ENCODE results near the gene B3GALNT1.
A peak's percentile ranks its signal among the peaks of the same experiment; 100 is the strongest.

Gene B3GALNT1, protein sequence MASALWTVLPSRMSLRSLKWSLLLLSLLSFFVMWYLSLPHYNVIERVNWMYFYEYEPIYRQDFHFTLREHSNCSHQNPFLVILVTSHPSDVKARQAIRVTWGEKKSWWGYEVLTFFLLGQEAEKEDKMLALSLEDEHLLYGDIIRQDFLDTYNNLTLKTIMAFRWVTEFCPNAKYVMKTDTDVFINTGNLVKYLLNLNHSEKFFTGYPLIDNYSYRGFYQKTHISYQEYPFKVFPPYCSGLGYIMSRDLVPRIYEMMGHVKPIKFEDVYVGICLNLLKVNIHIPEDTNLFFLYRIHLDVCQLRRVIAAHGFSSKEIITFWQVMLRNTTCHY

DNA sequence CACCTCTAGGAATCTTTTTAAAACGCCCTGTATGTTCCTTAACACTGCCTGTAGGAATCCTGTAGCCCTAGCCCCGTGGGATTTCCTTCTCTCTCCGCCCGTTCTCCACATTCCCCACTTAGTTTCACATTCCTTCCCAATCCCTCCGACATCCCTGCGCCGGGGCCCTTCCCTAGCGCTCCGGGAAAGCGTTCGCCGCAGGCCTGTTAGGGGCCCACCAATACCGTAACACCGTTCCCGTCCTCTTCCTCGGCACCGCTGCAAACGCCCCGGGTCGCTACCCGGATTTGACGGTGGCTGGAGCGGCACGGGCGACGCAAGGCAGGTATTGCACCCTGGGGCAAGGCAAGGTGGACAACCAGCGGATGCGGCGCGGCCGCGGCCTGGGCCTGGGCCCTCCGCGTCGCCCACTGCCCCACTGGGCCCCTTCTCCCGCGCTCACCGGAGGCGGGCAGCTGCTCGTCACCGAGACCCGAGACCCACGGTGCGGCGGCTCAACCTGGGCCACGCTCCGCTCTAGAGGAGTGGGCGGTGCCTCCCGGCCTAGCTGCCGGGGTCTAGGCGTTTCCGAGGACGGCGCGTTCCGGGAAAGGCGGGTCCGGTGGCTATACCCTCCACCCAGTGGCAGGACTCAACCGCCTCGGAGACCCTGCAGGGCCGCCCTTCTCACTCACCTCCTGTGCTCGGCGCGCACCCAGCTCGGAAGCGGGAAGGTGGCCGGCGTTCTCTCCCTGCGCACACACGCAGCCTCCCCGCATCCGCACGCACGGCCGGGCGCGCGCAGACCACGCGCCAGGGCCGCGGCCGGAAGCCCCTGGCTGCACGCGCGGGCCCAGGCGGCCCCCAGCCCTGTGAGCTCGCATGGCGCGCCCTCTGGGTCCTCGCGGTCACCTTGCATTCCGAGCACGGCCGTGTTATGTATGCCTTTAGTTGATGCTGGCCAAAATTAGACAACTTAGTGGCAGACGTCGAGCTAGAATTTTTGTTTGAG, at the start of gene B3GALNT1:
TSS of gene B3GALNT1 (minus strand) at position 789 of the 991 bp plus-strand sequence. CDS start 18,595 bp downstream, outside the sequence.
- ATAC-seq = peak; percentile 36 to 50

DNA sequence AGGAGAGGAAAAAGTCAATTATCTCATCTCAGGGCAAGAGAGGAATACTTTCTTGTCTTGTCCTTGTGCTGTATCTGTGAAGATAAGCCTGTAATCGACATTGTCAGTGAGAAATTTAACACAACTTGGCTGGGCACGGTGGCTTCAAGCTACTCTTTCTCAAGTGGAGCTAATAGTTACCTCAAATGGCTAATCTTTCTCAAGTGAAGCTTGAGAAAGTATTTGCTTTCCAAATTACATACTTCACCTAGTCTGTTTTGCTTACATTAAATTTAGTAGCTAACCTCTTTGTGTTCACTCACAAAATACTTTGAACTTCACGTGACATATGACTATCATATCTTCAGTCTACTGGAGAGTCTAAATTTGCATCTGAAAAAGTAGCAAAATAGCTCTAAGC, 48.3 kb upstream of the B3GALNT1 start:
- no peak for ATAC-seq

DNA sequence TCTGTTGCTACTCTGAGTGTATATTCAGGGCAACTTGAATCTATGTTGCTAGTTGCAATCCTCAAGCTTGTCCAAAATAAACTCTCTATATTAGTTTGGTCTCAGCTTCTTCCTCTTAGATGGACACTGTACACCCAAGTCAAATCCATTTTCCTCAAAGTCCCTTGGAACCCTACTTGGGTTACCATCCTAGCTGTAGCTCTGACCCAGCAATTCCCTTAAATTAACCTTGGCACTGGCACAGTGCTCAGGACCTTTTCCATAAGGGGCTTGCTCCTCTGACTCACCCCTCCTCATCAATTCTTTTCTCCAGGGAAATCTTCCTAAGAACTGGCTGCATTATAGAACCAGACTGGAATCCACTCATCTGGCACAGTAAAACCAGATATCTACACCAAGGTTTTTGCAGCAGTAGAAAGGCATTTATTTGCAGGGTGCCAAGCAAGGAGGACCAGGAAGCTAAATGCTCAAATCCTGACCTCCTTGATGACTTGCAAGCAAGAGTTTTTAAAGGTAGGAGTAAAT, 44.9 kb upstream of the B3GALNT1 start:
- no peak for ATAC-seq

DNA sequence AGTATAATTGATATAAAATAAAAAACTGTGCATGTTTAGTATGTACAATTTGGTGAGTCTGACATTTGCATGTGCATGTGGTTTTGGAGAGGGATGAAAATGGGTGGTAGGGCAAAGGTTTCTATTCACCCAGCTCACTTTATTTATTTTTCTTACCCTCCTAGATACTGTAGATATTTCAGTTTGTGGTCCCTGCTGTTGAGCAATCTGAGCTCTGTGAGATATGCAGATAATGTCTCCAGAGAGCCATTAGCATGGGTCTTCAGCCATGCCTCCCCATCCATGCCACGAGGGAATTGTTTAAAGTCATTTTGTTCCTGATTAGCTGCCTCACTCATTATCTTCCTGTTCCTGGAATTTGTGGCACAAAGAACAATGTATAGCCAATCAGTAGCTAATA, 44.4 kb upstream of the B3GALNT1 start:
- no peak for ATAC-seq

DNA sequence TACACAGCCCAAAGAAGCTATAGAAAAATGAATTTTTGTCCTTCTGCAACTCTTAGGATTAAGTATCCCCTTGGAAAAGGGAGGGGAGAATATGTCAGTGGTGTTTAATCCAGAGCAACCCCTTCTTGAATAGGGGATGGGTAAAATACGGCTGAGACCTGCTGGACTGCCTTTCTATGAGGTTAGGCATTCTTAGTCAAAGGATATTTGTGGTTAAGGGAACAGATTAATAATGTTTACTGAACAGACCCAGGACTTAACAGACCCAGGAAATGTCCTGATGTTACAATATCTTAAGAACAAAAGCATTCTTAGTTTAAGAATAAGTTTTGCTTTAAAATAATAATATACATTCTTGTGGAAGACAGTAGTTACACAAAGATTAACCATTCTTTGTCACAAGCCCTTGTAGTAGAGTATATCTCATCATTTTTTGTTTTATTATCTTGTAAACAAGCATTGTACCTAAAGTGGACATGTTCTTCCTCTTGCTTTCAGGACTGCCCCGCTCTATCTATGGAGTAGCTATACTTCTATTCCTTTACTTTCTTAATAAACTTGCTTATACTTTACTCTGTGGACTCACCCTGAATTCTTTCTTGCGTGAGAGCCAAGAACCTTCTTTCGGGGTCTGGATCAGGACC, 43.8 kb upstream of the B3GALNT1 start:
- ATAC-seq = no peak

DNA sequence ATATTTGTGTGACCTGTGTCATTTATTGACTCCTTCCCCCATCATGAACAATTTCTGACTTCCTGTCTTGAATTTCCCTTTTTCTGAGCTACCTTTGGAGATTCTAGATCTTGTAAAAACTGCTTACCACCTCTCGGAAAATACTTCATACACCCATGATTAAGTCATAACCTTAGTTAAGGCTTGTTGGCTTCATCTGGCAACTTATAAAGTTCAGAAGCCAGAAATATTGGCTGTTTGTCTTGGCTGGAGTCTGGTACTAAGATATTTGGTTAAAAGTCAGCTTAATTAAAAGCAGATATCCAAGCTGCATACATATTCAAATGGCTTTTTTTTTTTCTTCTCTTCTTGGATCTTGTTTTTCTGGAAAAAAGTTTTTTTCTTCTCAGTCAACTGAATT, 37.3 kb upstream of the B3GALNT1 start:
- no peak for ATAC-seq

DNA sequence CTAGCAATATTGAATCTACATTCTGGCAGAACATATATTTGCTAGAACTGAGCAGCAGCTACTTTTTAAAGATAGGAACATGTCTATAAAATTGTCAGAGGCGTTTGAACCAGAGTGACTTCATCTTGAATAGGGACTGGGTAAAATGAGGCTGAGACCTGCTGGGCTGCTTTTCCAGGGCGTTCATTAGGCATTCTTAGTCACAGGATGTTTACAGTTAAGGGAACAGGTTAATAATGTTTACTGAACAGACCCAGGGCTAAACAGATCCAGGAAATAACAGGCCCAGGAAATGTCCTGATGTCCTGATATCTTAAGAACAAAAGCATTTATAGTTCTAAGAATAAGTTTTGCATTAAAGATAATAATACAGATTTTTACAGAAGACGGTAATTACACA, 34.5 kb upstream of the B3GALNT1 start:
- no peak for ATAC-seq

DNA sequence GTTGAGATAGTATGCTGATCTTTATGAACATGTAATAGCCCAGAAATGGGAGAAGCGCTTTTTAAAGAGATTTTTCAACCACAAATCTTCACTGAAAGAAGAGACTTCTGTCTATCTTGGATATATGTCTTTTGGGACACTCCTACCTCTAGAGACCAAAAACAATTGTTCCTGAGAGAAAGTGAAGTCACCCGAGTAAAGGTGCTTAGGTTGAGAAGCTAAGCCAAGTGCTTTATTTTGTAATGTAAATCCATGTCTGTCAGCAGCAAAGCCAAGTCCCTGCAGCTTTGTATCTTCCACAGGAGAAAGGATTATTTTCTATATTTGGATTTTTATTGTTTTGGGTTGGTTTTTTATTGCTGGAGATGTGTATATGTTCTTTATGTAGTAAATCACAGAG, 32.1 kb upstream of the B3GALNT1 start:
- ATAC-seq = no peak

DNA sequence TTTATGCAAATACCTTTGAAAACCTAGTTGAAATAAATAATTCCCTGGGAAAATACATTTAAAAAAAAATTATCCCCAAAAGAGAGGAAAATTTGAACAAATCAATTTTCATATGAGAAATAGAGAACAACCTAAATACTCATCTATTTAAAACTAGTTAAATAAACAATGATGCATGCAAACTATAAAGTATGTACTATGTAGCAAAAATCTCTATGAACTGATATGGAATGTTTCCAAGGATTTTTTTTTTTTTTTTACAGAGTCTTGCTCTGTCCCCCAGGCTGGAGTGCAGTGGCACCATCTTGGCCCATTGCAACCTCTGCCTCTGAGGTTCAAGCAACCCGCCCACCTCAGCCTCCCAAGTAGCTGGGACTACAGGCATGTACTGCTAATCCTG, 27.2 kb upstream of the B3GALNT1 start:
- ATAC-seq = no peak

DNA sequence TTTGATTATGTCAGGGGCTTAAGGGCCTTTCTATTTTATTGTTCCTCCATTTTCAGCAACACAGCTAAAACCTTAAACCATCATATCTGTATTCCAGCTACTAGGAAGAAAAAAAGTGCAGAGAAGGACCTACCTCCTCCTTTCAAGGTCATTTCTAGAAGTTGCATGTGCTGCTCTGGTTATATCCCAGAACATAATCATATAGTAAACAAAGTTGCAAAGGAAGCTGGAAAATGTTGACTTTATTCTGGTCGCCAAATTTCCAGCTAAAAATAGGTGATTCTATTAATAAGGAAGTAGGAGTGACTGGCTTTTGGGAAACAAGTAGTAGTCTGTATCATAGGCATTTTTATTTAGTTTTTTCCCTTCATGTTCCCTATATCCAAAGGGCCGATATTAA, 21.3 kb upstream of the B3GALNT1 start:
- ATAC-seq = no peak

DNA sequence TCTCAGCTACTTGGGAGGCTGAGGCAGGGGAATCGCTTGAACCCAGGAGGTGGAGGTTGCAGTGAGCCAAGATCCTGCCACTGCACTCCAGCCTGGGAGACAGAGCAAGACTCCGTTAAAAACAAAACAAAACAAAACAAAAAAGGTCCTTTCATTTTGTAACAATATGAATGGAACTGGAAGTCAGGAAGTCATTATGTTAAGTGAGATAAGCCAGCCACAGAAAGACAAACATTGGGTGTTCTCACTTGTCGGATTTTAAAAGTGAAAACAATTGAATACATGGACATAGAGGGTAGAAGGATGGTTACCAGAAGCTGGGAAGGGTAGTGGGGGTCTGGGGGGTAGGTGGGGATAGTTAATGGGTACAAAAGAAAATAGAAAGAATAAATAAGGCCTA, 12.5 kb upstream of the B3GALNT1 start:
- no peak for ATAC-seq

DNA sequence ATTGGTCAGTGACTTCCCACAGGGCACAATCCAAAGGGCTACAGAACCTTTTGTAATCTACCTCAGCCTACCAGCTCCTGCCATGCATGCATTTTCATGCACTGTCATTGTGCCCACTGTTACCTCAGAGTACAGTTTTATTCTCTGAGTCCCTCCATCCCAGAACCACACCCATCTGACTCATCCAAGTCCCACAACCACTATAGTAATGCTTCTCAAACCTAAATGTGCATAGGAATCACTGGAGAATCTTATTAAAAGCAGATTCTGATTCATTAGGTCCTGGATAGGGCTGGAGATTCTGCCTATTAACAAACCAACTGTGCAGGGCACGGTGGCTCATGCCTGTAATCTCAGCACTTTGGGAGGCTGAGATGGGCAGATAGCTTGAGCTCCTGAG, 3.7 kb upstream of the B3GALNT1 start:
- no peak for ATAC-seq

DNA sequence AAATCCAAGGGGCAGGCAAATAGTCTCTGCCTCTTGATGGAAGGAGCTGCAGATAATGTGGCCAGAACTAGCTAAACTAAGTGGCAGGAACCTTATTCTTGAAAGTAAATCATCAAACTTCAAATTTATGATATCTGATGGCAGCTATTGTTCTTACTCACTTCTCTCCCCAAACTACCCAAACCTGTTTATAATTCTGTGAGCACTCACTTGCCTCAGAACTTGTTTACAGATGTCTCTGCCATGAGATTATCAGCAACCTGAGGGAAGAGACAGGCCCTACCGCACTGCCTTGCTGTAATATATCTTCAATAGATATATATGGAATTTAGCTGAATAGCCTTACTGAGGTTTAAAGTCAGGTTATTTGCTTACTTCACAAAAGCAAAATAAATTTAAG, 2.2 kb upstream of the B3GALNT1 start:
- no peak for ATAC-seq

DNA sequence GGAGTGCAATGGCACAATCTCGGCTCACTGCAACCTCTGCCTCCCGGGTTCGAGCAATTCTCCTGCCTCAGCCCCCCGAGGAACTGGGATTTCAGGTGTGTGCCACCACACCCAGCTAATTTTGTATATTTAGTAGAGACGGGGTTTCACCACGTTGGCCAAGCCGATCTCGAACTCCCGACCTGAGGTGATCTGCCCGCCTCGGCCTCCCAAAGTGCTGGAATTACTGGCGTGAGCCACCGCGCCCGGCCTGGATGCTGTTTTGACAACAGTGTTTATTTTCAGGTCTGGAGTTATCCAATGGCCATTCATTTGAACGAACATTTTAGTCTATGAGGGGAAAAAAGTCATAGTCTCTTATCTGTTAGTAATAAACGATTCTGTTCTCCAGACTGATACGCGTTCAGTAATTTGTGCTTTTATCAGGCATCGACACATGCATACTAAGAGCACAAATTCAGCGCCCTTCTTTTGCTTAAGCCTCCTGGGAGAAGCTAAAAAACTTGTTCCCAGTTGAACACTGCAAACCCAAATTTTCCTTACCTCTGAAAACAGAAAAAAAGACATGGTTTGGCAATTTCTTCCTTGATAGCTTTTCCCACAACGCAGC, 1.3 kb downstream of the B3GALNT1 start:
- no peak for ATAC-seq

DNA sequence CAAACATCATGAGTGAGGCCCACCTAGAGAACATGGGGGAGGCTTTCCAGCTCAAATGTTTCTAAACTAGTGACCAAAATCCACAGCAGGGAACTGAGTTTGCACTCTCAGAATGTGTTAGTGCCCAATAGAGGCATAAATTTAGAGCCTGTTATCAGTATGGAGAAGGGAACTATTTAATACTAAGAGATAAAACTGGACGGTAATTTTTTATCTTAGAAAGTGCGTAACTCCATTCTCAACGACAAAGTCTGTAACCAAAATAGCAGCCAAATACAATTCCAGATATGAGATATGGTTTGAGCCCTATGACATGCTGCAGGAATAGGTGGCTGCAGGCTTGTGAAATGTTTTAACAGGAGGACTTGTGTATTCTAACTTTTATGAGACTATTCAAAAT, 3.5 kb downstream of the B3GALNT1 start:
- ATAC-seq = no peak

DNA sequence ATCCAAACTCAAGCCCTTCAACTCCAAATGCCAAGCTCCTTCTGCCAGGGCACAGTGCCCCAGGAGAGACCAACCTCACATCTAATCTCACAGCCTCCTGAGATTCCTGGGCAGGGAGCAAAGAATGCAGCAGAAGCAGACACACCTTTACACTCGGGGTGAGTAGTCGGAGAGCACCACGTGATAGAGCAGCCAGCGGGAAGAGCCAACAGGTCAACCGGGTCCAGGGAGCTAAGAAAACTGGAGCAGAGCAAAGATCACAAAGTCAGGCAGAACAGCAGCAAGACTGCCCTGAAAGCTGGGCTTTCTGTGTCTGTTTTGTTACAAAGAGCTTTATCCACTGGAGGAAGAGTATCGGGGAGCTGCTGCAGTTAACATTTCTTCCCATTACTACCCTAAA, 4.2 kb downstream of the B3GALNT1 start:
- no peak for ATAC-seq

DNA sequence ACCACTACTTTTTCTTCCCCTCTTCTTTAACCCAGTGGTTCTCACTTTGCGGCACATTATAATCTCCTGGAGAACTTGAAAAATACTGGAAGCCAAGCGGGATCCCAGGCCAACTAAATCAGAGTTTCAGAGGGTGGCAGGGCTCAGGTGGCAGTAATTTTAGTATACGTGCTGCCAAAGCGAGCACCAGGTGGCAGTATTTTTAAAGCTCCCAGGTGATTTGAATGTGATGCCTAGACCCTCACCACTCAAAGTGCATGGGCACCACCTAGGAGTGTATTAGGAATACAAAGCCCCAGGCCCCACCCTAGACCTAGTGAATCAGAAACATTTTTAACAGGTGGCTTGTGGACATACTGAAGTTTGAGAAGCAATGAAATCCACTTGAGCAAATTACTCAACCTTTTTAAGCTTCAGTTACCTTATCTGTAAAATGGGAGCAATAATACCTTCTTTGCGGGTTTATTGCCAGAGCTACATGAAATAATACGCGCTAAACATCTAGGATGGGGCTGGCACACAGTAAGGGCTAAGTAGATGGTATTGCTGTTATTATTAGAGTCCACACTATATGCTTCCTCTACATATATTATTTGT, 8.3 kb downstream of the B3GALNT1 start:
- no peak for ATAC-seq

DNA sequence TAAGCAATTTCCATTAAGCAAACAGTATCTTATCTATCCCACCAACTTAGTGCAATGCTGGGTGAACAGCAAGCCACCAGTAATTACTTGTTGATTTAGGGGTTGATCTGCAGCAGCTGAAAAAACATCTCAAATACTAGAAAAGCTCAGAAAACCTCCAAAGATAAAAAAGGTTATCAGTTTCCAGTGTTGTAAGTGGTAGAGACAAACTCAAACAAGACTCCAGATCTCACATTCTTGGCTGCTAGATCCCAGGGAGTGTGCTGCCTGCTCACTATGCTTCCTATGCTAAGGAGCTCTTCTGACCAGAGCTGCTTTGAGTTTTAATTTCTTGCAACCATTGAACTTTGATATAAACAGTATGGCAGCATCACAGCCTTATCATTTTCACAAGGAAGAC, 11.3 kb downstream of the B3GALNT1 start:
- ATAC-seq = no peak

DNA sequence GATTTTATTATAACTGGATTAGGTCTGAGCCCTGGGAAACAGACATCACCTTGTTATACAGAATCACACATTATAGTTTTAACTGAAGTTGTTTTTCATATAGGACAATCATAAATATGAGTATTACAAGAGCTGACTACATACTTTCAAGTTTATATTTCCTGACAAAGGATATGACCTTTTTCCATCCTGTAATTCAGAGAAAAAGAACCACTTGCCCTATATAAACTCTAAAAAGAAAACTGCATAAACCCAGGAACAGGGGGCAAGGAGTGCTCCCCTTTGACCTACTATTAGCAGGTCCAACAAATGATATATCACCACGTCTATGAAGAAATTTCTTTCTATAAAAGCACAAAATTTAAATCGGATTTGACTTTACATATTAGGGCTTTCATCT, 20.9 kb downstream of the B3GALNT1 start:
- no peak for ATAC-seq

DNA sequence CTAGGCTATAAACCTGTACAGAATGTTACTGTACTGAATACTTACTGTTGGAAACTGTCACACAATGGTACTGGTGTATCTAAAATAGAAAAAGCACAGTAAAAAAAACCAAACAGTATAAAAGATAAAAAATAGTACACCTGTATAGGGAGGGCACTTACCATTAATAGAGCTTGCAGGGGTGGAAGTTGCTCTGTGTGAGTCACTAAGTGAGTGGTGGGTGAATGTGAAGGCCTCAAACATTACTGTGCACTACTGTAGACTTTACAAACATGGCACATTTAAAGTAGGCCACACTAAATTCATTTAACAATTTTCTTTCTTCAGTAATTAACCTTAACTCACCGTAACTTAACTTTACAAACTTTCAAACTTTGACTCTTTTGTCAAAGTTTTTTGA, 22.0 kb downstream of the B3GALNT1 start:
- no peak for ATAC-seq

DNA sequence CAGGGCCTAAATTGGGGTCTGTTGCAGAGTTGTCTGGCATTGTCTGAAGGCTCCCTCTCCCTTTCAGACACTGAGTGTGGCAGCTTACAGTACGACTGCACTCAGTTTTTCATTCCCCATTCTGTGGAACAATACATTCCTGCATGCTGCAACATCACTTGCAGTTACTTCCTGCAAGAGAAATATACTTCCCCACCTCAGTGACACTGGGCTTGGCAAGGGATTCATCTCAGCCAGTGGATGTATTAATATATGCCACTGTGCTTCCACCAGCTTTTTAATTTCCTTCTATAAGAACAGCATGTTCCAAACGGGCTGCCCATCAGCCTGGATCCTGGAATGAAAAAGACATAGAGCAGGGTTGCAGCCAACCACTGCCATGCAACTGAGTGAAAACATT, 23.1 kb downstream of the B3GALNT1 start:
- ATAC-seq = no peak

DNA sequence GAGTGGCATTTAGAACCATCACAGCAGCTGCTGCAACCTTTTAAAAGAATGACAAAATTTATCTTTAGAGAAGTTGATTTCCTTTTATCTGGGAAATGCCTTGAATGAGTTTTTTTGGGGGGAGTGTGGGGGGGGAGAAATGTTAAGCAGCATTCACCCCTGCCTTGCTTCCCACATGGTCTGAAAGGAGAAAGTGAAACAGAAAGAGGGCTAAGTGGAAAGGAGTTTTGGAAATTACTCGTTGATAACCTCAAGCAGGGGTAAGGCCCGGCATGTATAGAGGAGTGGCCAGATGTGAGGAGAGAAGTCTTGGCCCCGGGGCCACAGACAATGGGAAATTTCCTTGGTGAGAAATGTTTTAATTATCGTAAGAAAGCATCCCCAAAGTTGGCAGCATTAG, 23.5 kb downstream of the B3GALNT1 start:
- peak in 1 of 2 donors; percentile 24 for ATAC-seq
